Mesothelial cell of epicardium (in vitro differentiated cells): ENCODE measurements around the gene PRKAR1B. TPM values are rescaled to one million over a fixed set of nuclear protein-coding genes. Genes with fewer than 3 reads are reported as not detected.

ENCODE experiments used
- DNase-seq, 2 experiments: peaks; one replicate each; pipeline ENCODE4 v3.0.0; 2021; ENCODE audit warnings: low spot score in 2 of 2; ENCODE audit not compliant: unreplicated experiment in 2 of 2
- H3K27ac Mint-ChIP-seq: 2 replicates; pipeline ENCODE4 v1.8.0; 2021; ENCODE audit warnings: mixed read lengths
- H3K27me3 Mint-ChIP-seq: 2 replicates; pipeline ENCODE4 v1.8.0; 2021; ENCODE audit warnings: low read depth, mixed read lengths
- H3K36me3 Mint-ChIP-seq: 2 replicates; pipeline ENCODE4 v1.8.0; 2021; ENCODE audit warnings: mixed read lengths
- H3K4me1 Mint-ChIP-seq: 2 replicates; pipeline ENCODE4 v1.8.0; 2021; ENCODE audit warnings: mixed read lengths
- H3K4me3 Mint-ChIP-seq: 2 replicates; pipeline ENCODE4 v1.8.0; 2021; ENCODE audit warnings: mild to moderate bottlenecking, moderate library complexity, mixed read lengths
- H3K9me3 Mint-ChIP-seq: 2 replicates; pipeline ENCODE4 v1.8.0; 2021; ENCODE audit warnings: mixed read lengths
- CTCF ChIP-seq: fragments of 200-600 bp; sonication (generic); IDR thresholded peaks from one replicate; pipeline ENCODE4 v1.5.0; 2021; ENCODE audit warnings: antibody characterized with exemption; ENCODE audit not compliant: unreplicated experiment
- total RNA-seq: library from RNA; stranded (reverse); gene quantifications from 3 replicates; pipeline ENCODE4 v1.2.1, GENCODE V29; 2021

PRKAR1B gene
- total RNA-seq, 1 donor from 2014 or later: 50.6 TPM

DNA sequence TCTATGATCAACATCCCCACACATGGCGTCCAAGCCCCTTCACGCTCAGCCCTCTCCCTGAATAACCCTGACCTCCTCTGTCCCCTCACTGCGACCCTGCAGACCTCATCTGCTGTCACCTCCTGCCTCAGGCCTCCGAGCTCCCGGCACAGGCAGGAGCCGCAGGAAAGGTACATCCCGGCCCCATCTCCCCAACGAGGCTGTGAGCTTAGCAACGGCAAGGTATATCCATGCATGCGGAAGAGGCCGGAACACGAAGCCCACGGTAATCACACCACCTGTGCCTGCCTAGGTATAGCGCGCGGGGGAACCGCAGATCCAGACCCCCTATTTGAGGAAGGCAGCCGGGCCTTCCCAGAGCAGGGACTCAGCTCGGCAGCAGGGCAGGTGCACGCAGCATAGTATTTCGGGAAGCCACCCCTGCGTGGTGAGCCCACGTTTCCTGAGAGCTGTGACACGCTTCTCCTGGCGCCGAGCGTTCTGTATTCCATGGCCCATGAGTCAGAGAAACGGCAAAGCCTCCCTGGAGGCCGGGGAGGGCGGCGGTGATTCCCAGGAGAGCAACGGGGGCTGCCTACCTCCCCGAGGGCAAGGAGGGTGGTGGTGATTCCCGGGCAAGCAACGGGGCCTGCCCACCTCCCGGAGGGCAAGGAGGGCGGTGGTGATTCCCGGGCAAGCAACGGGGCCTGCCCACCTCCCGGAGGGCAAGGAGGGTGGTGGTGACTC lies 50.7 kb downstream of the PRKAR1B start:
- DNase-seq: no peak
- no peak for TF ChIP-seq CTCF
- Mint-ChIP-seq H3K4me1 (no peaks in the 10 kb centered on the region), H3K36me3 (peaks cover 50% of the 10 kb centered on the region), H3K27ac (no peak overlapping the region), H3K4me3 (no peak overlapping the region), H3K27me3 (no peaks in the 10 kb centered on the region), H3K9me3 (no peaks in the 10 kb centered on the region)

- peaks cover 42% of the 10 kb centered on the region for H3K36me3 Mint-ChIP-seq
- H3K27ac Mint-ChIP-seq: no peak overlapping the region
- no peak for TF ChIP-seq CTCF
- no peaks in the 10 kb centered on the region for H3K9me3 Mint-ChIP-seq
- no peak for DNase-seq
- H3K4me1 Mint-ChIP-seq: no peaks in the 10 kb centered on the region
- H3K4me3 Mint-ChIP-seq: no peak overlapping the region
- H3K27me3 Mint-ChIP-seq: no peaks in the 10 kb centered on the region
These were observed 52.3 kb downstream of the PRKAR1B start for GRCh38 chr7:674454-675410.

DNA sequence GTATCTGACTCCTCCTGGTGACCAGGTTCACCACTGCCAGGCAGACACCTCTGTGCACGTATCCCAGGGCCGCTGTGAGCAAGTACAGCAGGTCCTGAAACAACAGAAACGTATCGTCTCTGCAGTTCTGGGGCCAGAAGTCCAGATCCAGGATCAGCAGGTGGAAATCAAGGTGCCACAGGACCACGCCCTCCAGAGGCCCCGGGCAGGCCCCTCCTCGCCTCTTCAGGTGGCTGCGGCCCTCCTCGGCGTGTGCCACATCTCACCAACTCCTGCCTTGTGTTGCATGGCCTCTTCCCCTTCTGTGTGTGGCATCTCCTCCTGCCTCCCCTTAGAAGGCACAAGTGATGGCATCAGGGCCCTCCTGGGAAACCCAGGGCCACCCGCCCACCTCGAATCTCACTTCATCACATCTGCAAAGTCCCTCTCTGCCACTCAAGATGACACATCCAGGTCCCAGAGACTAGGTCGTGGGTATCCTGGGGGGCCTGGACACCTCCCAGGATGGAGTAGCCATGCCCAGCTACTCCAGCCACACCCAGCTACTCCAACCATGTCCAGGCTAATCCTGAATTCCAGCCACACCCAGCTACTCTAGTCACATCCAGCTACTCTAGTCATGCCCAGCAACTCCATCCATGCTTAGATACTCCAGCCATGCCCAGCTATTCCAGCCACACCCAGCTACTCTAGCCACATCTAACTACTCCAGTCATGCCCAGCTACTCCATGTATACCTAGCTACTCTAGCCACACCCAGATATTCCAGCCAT lies 53.2 kb downstream of the PRKAR1B start:
- Mint-ChIP-seq H3K4me1 (no peaks in the 10 kb centered on the region), H3K9me3 (peaks cover 3% of the 10 kb centered on the region), H3K27me3 (no peaks in the 10 kb centered on the region), H3K27ac (no peak overlapping the region), H3K4me3 (no peak overlapping the region), H3K36me3 (peaks cover 39% of the 10 kb centered on the region)
- no peak for DNase-seq
- TF ChIP-seq CTCF: no peak

GRCh38 chr7:672891-673290 lies 54.2 kb downstream of the PRKAR1B start:
- peaks cover 36% of the 10 kb centered on the region for H3K36me3 Mint-ChIP-seq
- H3K27ac Mint-ChIP-seq: no peak overlapping the region
- no peaks in the 10 kb centered on the region for H3K27me3 Mint-ChIP-seq
- H3K9me3 Mint-ChIP-seq: peaks cover 7% of the 10 kb centered on the region
- TF ChIP-seq CTCF: no peak
- H3K4me3 Mint-ChIP-seq: no peak overlapping the region
- DNase-seq: no peak
- H3K4me1 Mint-ChIP-seq: no peaks in the 10 kb centered on the region

- Mint-ChIP-seq H3K36me3 (peaks cover 31% of the 10 kb centered on the region), H3K27ac (no peak overlapping the region)
These were observed 55.6 kb downstream of the PRKAR1B start for GRCh38 chr7:671415-672042.

More at GRCh38 chr7:671415-672042, 55.6 kb downstream of the PRKAR1B start:
- Mint-ChIP-seq H3K4me3 (no peak overlapping the region), H3K27me3 (no peaks in the 10 kb centered on the region), H3K9me3 (peaks cover 7% of the 10 kb centered on the region), H3K4me1 (no peaks in the 10 kb centered on the region)
- no peak for TF ChIP-seq CTCF
- DNase-seq: no peak
